ENCODE data around the gene PLEKHH1.
"Not testable (repeated sequence)": the region's sequence is repeated elsewhere in the genome, so short reads cannot be mapped to it uniquely, and the experiment has no call there.

DNA sequence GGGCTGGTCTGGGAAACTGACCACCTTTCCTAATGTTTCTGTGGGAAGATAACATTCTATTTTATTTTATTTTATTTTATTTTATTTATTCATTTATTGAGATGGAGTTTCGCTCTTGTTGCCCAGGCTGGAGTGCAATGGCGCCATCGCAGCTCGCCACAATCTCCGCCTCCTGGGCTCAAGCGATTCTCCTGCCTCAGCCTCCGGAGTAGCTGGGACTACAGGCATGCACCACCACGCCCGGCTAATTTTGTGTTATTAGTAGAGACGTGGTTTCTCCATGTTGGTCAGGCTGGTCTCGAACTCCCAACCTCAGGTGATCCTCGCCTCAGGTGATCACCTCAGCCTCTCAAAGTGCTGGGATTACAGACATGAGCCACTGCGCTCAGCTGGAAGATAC lies 9.5 kb downstream of the PLEKHH1 start:
- TF ChIP-seq, protein P1, sequence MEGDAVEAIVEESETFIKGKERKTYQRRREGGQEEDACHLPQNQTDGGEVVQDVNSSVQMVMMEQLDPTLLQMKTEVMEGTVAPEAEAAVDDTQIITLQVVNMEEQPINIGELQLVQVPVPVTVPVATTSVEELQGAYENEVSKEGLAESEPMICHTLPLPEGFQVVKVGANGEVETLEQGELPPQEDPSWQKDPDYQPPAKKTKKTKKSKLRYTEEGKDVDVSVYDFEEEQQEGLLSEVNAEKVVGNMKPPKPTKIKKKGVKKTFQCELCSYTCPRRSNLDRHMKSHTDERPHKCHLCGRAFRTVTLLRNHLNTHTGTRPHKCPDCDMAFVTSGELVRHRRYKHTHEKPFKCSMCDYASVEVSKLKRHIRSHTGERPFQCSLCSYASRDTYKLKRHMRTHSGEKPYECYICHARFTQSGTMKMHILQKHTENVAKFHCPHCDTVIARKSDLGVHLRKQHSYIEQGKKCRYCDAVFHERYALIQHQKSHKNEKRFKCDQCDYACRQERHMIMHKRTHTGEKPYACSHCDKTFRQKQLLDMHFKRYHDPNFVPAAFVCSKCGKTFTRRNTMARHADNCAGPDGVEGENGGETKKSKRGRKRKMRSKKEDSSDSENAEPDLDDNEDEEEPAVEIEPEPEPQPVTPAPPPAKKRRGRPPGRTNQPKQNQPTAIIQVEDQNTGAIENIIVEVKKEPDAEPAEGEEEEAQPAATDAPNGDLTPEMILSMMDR (IDR thresholded peaks at IDR 0.05): not testable (repeated sequence)
- TF ChIP-seq POLR2A (IDR thresholded peaks at IDR 0.05): not testable (repeated sequence)
